Skeletal muscle satellite cell (primary cell): Measurements from ENCODE around the gene KCNH1.
"Not testable (repeated sequence)": the region's sequence is repeated elsewhere in the genome, so short reads cannot be mapped to it uniquely, and the experiment has no call there.

ENCODE experiments used
- H3K27me3 ChIP-seq: 2 replicates; pipeline ENCODE4 v1.7.0; 2013; ENCODE audit warnings: low read length; ENCODE audit not compliant: control insufficient read depth, insufficient read depth
- H3K36me3 ChIP-seq: 2 replicates; pipeline ENCODE4 v1.7.0; 2013; ENCODE audit warnings: mild to moderate bottlenecking, control low read depth, low read length; ENCODE audit not compliant: insufficient read depth
- H3K4me1 ChIP-seq: 2 replicates; pipeline ENCODE4 v1.7.0; 2013; ENCODE audit warnings: low read length; ENCODE audit not compliant: control insufficient read depth, insufficient read depth
- H3K4me2 ChIP-seq: 2 replicates; pipeline ENCODE4 v1.7.0; 2013; ENCODE audit warnings: mild to moderate bottlenecking, low read length
- H3K4me3 ChIP-seq: 2 replicates; pipeline ENCODE4 v1.7.0; 2013; ENCODE audit warnings: low read length
- H3K9ac ChIP-seq: 2 replicates; pipeline ENCODE4 v1.7.0; 2013; ENCODE audit warnings: mild to moderate bottlenecking, low read depth, low read length, moderate library complexity
- H3K9me3 ChIP-seq: replicated peaks from 2 replicates; pipeline ENCODE4 v1.7.0; 2013; ENCODE audit warnings: mild to moderate bottlenecking, control low read depth, low read length

Gene KCNH1

DNA sequence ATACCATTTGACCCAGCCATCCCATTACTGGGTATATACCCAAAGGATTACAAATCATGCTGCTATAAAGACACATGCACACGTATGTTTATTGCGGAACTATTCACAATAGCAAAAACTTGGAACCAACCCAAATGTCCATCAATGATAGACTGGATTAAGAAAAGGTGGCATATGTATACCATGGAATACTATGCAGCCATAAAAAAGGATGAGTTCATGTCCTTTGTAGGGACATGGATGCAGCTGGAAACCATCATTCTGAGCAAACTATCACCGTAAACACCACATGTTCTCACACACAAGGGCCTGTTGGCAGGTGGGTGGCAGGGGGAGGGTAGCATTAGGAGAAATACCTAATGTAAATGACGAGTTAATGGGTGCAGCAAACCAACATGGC, 472.4 kb downstream of the KCNH1 start:
- H3K36me3 ChIP-seq, H3K4me1 ChIP-seq, H3K4me3 ChIP-seq, H3K27me3 ChIP-seq, H3K4me2 ChIP-seq, H3K9me3 ChIP-seq, H3K9ac ChIP-seq: not testable (repeated sequence)

DNA sequence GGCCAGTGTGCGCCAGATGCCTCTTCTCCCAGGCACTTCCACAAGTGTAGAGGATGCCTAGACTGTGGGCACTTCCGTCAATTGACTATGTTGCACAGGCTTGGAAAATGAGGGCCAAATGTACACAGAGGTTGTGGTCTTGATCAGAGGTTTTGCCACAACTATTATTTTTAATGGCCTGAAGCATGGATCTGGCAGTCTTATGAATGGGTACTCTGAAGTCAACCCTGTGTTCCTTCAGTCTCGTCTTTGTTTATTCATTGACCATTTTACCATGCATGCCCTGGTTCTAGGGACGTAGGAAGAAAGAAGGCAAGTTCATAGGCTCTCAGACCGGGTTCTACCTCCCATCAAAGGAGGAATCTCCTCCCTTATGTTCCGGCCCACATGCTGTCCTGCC, 476.1 kb downstream of the KCNH1 start:
- H3K9me3 ChIP-seq: no peaks in the 10 kb centered on the region
- H3K4me3 ChIP-seq: no peak overlapping the region
- H3K9ac ChIP-seq: no peak overlapping the region
- no peak overlapping the region for H3K4me2 ChIP-seq
- H3K4me1 ChIP-seq: no peaks in the 10 kb centered on the region
- no peaks in the 10 kb centered on the region for H3K27me3 ChIP-seq
- no peaks in the 10 kb centered on the region for H3K36me3 ChIP-seq

DNA sequence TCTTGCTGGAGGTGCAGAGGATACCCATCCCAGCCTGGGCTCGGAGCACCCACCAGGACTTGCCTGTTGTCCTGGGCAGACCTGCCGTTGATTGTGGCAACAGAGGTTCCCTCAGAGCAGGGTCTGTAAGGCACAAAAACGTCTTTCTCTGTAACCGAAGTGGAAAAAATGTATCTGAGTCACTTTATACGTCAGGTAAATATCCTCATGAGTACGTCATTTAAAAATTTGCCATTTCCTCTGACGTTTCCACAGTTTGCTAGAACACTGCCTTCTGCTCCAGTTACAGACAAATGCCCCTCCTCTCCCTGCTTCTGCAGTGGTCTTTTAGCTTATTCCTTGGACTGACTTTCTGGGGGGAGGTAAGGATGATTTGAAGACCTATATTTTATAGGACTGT, 478.4 kb downstream of the KCNH1 start:
- Histone ChIP-seq H3K27me3 (no peaks in the 10 kb centered on the region), H3K4me1 (no peaks in the 10 kb centered on the region)

DNA sequence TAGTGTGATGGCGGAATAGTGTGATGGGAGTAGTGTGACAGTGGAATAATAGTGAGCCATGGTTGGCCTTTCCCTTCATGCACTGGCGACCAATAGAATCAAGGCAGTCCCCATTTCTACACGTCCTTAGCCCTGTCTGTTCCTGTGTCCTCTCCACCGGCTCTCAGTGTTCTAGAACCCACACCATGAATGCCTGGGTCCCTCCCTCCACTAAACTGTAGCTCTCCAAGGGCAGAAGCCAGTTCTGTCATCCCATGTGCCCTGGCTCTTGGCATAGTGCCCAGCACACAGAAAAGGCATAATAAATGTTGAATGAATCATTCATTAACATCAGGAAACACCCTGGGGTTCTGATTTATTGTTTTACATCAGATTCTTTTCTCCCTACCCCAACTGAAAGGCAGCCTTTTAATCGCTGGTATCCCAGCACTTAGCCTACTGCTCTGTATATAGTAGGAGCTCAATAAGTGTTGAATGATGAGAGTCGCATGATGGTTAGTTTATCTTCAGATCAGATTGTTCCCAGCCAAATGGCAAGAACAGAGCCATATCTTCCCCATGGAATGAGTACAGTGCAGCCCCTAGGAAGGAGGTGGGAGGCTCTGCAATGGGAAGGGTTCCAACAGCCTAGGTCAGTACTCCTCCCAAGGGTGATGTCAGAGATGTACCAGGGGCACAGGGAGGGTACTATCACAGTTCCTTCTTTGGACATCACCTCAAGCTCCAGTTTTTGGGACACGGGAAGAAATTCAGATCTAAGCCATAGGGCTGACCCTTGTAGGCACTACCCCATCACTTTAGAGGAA, 479.6 kb downstream of the KCNH1 start:
- H3K27me3 ChIP-seq: no peaks in the 10 kb centered on the region
- H3K4me2 ChIP-seq: no peak overlapping the region
- no peak overlapping the region for H3K4me3 ChIP-seq
- H3K9ac ChIP-seq: no peak overlapping the region
- H3K4me1 ChIP-seq: no peaks in the 10 kb centered on the region
- H3K36me3 ChIP-seq: no peaks in the 10 kb centered on the region
- no peaks in the 10 kb centered on the region for H3K9me3 ChIP-seq

More for the DNA sequence above, 478.4 kb downstream of the KCNH1 start:
- Histone ChIP-seq H3K4me2 (no peak overlapping the region), H3K4me3 (no peak overlapping the region), H3K9ac (no peak overlapping the region), H3K36me3 (no peaks in the 10 kb centered on the region), H3K9me3 (no peaks in the 10 kb centered on the region)

DNA sequence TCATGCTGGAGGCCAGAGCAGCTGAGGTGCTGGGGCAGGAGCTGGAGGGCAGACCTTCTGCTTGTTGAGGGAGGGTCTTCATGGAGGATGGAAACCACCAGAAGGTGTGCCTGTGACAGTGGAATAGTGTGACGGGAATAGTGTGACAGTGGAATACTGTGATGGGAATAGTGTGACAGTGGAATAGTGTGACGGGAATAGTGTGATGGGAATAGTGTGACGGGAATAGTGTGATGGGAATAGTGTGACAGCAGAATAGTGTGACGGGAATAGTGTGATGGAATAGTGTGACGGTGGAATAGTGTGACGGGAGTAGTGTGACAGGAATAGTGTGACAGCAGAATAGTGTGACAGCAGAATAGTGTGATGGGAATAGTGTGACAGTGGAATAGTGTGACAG, 480.2 kb downstream of the KCNH1 start:
- no peaks in the 10 kb centered on the region for H3K4me1 ChIP-seq
- no peaks in the 10 kb centered on the region for H3K9me3 ChIP-seq
- H3K27me3 ChIP-seq: no peaks in the 10 kb centered on the region
- no peak overlapping the region for H3K9ac ChIP-seq
- H3K36me3 ChIP-seq: no peaks in the 10 kb centered on the region
- H3K4me3 ChIP-seq: no peak overlapping the region
- no peak overlapping the region for H3K4me2 ChIP-seq

DNA sequence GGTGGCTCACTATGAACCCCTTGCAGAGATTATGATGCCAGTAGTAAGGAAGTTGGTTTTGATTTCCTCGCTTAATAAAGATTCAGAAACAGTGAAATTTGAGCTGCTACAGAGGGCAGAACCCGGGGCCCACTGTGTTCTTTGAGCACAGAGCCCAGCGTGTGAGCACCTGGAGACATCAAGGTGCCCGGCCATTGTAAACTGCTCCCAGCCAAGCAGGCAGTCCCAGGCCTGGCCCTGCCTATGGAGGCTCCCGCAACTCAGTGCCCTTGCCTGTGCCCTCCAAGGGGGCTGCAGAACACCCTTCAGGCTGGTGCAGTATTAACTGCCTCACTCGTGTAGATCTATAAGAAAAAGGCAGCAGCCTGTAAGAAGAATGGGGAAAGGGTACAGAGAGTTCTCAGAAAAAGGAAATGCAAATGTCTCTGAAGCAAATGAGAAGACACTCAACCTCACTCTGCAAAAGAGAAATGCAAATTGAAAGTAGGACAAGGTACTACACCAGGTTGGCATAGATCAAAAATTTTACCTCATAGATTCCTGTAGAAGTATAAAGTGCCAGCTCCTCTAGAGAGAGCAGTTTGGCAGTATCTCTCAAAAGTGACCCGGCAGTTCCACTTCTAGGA, 481.5 kb downstream of the KCNH1 start:
- H3K27me3 ChIP-seq: no peaks in the 10 kb centered on the region
- no peak overlapping the region for H3K9ac ChIP-seq
- no peak overlapping the region for H3K4me2 ChIP-seq
- H3K4me3 ChIP-seq: no peak overlapping the region
- H3K36me3 ChIP-seq: no peaks in the 10 kb centered on the region
- peaks cover 5% of the 10 kb centered on the region for H3K4me1 ChIP-seq
- no peaks in the 10 kb centered on the region for H3K9me3 ChIP-seq

DNA sequence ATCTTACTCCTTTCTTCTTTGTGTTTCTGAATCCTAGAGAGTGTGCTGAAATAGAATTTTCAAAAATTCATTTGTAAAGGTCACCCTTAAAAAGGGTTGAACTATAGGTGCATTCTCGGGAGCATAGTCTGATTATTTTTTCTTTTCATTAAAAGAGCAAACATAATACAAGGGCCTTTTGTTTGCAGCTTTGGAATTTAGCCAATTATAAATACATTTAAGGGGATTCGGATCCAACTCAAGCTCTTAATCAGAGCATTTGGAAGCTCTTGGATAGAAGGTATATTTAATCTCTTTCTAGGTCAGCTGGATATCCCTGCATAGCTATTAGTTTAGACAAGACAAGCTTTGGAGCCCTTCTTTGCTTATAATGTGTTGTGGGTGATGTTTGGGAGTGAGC, 483.5 kb downstream of the KCNH1 start:
- no peak overlapping the region for H3K4me2 ChIP-seq
- H3K9me3 ChIP-seq: no peaks in the 10 kb centered on the region
- no peaks in the 10 kb centered on the region for H3K36me3 ChIP-seq
- H3K9ac ChIP-seq: no peak overlapping the region
- no peak overlapping the region for H3K4me3 ChIP-seq
- H3K27me3 ChIP-seq: no peaks in the 10 kb centered on the region
- H3K4me1 ChIP-seq: peaks cover 10% of the 10 kb centered on the region

DNA sequence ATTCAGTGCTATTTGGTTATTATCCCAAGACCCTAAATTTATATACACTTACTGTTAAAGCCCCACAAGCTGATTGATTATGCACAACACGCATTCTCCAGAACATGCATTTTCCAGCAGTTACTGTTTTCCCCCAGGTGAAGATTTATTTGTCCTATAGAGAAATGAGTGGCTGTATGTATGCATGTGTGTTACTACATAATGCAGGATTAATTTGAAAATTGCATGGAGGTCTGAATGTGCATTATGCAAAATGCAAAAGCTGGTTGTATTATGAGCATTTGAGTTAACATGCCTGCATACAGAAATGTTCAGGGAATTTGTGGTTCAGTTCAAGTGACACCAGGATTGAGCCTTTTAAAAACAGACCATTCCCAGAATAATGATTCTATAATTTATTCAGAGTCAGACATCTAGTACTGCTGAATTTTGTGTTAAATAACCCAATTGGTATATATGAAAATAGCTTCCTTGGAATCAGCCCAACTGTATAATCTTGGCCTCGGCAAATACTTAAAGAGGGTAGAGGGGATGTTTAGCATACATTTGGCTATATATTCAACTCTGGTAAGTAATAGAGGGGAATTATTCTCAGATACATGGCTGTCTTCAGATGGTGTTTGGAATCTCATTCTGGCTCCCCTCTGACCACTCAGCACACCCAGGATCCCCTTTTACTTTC, 485.2 kb downstream of the KCNH1 start:
- H3K9ac ChIP-seq: no peak overlapping the region
- no peaks in the 10 kb centered on the region for H3K9me3 ChIP-seq
- H3K27me3 ChIP-seq: no peaks in the 10 kb centered on the region
- H3K36me3 ChIP-seq: no peaks in the 10 kb centered on the region
- no peak overlapping the region for H3K4me3 ChIP-seq
- H3K4me1 ChIP-seq: peaks cover 10% of the 10 kb centered on the region
- no peak overlapping the region for H3K4me2 ChIP-seq

DNA sequence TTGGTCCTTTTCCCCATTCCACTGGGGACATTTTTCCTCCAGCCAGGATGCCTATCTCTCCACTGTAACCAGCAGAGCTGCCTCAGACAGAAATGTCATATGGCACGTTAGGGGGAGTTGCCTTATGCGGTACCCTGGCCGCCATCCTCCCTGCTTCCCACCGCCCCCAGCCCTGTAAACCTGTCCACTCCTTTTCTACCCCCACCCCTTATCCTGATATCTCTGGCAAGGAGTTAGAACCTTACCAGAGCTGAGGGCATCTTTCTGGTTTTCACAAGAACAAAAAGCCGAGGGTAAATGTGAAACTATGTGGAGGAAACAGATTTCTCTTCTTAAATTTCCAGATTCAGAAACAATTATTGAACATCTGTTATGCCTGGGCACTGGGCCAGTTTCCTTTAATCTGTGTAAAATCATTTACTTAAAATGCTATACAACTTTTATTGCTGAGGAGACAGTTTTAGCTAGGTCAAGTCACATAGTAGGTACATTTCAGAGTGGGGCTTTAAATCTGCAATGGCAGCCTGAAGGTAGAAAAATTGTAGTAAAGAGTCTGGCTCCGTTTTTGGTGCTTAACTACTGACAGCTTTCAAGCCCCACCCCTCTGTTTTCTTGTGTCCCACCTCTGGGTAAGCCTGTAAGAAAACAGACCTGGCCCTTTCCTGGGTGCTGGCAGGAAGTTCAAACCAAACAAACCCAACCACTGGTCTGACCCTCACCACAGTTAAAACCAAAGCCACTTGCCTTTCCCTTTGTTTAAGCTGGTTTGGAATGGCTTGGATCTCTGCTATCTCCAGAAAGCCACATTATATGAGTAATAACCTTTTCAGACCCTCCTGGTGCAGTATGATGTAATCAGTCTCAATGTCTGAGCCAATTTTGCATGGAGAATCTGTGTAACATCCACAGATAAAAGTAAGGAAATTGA, 486.3 kb downstream of the KCNH1 start:
- Histone ChIP-seq H3K9ac (no peak overlapping the region), H3K4me2 (no peak overlapping the region), H3K4me3 (no peak overlapping the region), H3K4me1 (peaks cover 10% of the 10 kb centered on the region), H3K9me3 (no peaks in the 10 kb centered on the region), H3K27me3 (no peaks in the 10 kb centered on the region), H3K36me3 (no peaks in the 10 kb centered on the region)

DNA sequence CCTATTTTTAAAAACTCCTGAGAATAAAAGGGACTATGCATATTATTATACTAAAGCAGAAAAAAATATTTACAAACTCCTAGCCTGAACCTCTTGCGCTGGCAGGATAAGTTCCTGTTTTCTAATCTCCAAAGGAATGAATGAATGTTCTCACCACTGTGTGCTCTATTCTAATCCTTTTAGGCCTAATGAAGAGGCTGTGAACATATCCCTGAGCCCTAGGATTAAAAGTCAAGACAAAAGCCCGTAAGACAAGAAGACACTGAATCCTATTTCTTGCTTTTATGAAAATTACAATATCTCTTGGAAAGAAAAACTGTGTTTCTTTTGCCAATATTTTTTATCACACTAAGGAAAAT, 487.7 kb downstream of the KCNH1 start:
- Histone ChIP-seq H3K9me3 (no peaks in the 10 kb centered on the region), H3K36me3 (no peaks in the 10 kb centered on the region), H3K4me2 (no peak overlapping the region), H3K27me3 (no peaks in the 10 kb centered on the region), H3K4me1 (peaks cover 10% of the 10 kb centered on the region), H3K9ac (no peak overlapping the region), H3K4me3 (no peak overlapping the region)

DNA sequence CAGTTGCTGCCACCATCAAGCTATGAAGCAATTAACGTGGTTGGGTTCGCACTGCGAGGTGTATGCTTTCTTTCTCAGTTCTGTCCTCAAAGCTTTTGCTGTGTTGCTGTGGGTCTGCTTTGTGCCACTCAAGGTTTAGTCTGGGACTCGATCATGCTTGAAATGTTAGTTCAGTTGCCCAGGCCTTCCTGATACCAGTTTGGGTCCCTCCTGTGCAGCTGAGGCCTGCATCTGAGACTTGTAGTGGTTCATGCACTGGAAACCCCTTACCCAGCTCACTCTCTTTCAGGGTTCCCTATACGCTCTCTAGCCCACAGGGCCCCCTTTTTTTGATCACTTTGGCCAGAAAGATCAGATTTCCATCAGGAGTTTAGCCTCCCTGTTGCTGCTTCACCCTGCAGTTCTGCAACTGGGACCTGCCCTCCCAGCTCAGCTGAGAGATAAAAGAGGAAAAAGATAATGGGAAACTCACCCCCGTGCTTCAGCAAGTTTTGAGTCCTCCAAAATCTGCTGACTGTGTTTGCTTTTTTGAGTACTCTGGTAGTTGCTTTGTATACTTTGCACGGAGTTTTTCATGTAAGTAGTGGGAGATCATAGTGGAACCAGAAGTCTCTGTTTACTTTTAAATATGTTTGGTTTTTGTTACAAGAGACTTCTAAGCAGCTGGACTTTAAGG, 488.2 kb downstream of the KCNH1 start:
- Histone ChIP-seq H3K36me3 (no peaks in the 10 kb centered on the region), H3K27me3 (no peaks in the 10 kb centered on the region), H3K9me3 (no peaks in the 10 kb centered on the region), H3K9ac (no peak overlapping the region), H3K4me3 (no peak overlapping the region), H3K4me2 (no peak overlapping the region), H3K4me1 (peaks cover 10% of the 10 kb centered on the region)
